DOHH2 (cell line): ENCODE measurements around the gene C9orf50.

Experiments
- H3F3A ChIP-seq: fragments of 200-600 bp; sonication (generic), shearing (Covaris generic); 2 replicates; pipeline ENCODE4 v1.6.0; 2016; ENCODE audit warnings: antibody characterized with exemption, mild to moderate bottlenecking; ENCODE audit not compliant: control insufficient read depth, insufficient read depth
- H3K27ac ChIP-seq: fragments of 200-600 bp; sonication (generic); 2 replicates; pipeline ENCODE4 v1.5.1; 2014; ENCODE audit warnings: low read depth, mild to moderate bottlenecking, low read length, moderate library complexity
- H3K27me3 ChIP-seq: fragments of 200-600 bp; sonication (generic); 2 replicates; pipeline ENCODE4 v1.6.1; 2014; ENCODE audit warnings: mild to moderate bottlenecking, low read length, mixed read lengths; ENCODE audit not compliant: control insufficient read depth
- H3K36me3 ChIP-seq: fragments of 200-600 bp; sonication (generic); 2 replicates; pipeline ENCODE4 v1.6.1; 2014; ENCODE audit warnings: mild to moderate bottlenecking, low read length, moderate library complexity, mixed read lengths; ENCODE audit not compliant: control insufficient read depth
- H3K4me1 ChIP-seq: fragments of 200-600 bp; sonication (generic); 2 replicates; pipeline ENCODE4 v1.6.1; 2014; ENCODE audit warnings: mild to moderate bottlenecking, low read length, mixed read lengths; ENCODE audit not compliant: control insufficient read depth
- H3K4me2 ChIP-seq: fragments of 200-600 bp; sonication (generic); 2 replicates; pipeline ENCODE4 v1.6.0; 2014; ENCODE audit warnings: mild to moderate bottlenecking, low read length, moderate library complexity
- H3K4me3 ChIP-seq: fragments of 200-600 bp; sonication (generic); 2 replicates; pipeline ENCODE4 v1.5.1; 2014; ENCODE audit warnings: mild to moderate bottlenecking, low read length, mixed read lengths
- H3K79me2 ChIP-seq: fragments of 200-600 bp; sonication (generic); 2 replicates; pipeline ENCODE4 v1.6.1; 2014; ENCODE audit warnings: mild to moderate bottlenecking, low read length, mixed read lengths; ENCODE audit not compliant: control insufficient read depth
- H3K9me2 ChIP-seq: fragments of 200-600 bp; sonication (generic); replicated peaks from 2 replicates; pipeline ENCODE4 v1.6.1; 2014; ENCODE audit warnings: mild to moderate bottlenecking, low read length, mixed read lengths; ENCODE audit not compliant: control insufficient read depth
- H3K9me3 ChIP-seq: fragments of 200-600 bp; sonication (generic); 2 replicates; pipeline ENCODE4 v1.6.1; 2014; ENCODE audit warnings: antibody characterized with exemption, low read length, mixed read lengths; ENCODE audit not compliant: control insufficient read depth, insufficient read depth
- H4K20me1 ChIP-seq: fragments of 200-600 bp; sonication (generic); 2 replicates; pipeline ENCODE4 v1.6.0; 2014; ENCODE audit warnings: low read depth, mild to moderate bottlenecking, antibody characterized with exemption, low read length, moderate library complexity; ENCODE audit not compliant: control insufficient read depth, insufficient read depth
- CTCF ChIP-seq: fragments of 200-600 bp; sonication (generic); IDR thresholded peaks from one replicate; pipeline ENCODE4 v1.5.1; 2014; ENCODE audit warnings: antibody characterized with exemption, mild to moderate bottlenecking, low read depth, low read length; ENCODE audit not compliant: poor library complexity, severe bottlenecking
- EZH2phosphoT487 ChIP-seq: fragments of 200-600 bp; sonication (generic); IDR thresholded peaks from 2 replicates; pipeline ENCODE4 v1.6.1; 2017; ENCODE audit warnings: borderline replicate concordance, mild to moderate bottlenecking, antibody characterized with exemption, low read length, moderate library complexity, mixed read lengths

C9orf50 gene

GRCh38 chr9:129614932-129615331, 6.0 kb downstream of the C9orf50 start:
- Histone ChIP-seq H3K27ac (no peak overlapping the region), H3K9me2 (no peaks in the 10 kb centered on the region), H3K36me3 (no peaks in the 10 kb centered on the region), H3F3A (no peaks in the 10 kb centered on the region), H4K20me1 (no peaks in the 10 kb centered on the region), H3K27me3 (peaks cover 26% of the 10 kb centered on the region), H3K79me2 (no peaks in the 10 kb centered on the region), H3K4me2 (no peak overlapping the region), H3K4me3 (no peak overlapping the region), H3K9me3 (no peaks in the 10 kb centered on the region), H3K4me1 (peaks cover 8% of the 10 kb centered on the region)
- no peak for TF ChIP-seq CTCF
- TF ChIP-seq EZH2phosphoT487, result no peak

GRCh38 chr9:129613520-129614175, 7.3 kb downstream of the C9orf50 start:
- no peak overlapping the region for H3K27ac ChIP-seq
- no peaks in the 10 kb centered on the region for H3F3A ChIP-seq
- H3K4me2 ChIP-seq, result no peak overlapping the region
- H3K27me3 ChIP-seq, result peaks cover 23% of the 10 kb centered on the region
- no peaks in the 10 kb centered on the region for H3K9me3 ChIP-seq
- no peaks in the 10 kb centered on the region for H3K9me2 ChIP-seq
- TF ChIP-seq EZH2phosphoT487, result no peak
- TF ChIP-seq CTCF, result no peak
- no peak overlapping the region for H3K4me3 ChIP-seq
- no peaks in the 10 kb centered on the region for H3K36me3 ChIP-seq
- H3K79me2 ChIP-seq, result no peaks in the 10 kb centered on the region
- peaks cover 13% of the 10 kb centered on the region for H3K4me1 ChIP-seq
- H4K20me1 ChIP-seq, result no peaks in the 10 kb centered on the region

GRCh38 chr9:129612815-129613519, 7.9 kb downstream of the C9orf50 start:
- no peaks in the 10 kb centered on the region for H3K79me2 ChIP-seq
- H3K27ac ChIP-seq, result no peak overlapping the region

More at GRCh38 chr9:129612815-129613519, 7.9 kb downstream of the C9orf50 start:
- Histone ChIP-seq H3F3A (no peaks in the 10 kb centered on the region), H3K9me3 (no peaks in the 10 kb centered on the region), H4K20me1 (no peaks in the 10 kb centered on the region), H3K4me2 (no peak overlapping the region), H3K36me3 (no peaks in the 10 kb centered on the region), H3K9me2 (no peaks in the 10 kb centered on the region), H3K27me3 (peaks cover 19% of the 10 kb centered on the region), H3K4me3 (no peak overlapping the region), H3K4me1 (peaks cover 13% of the 10 kb centered on the region)
- TF ChIP-seq CTCF (no peak), EZH2phosphoT487 (no peak)
